ENCODE measurements around the gene CORO2B.

The CORO2B gene

DNA sequence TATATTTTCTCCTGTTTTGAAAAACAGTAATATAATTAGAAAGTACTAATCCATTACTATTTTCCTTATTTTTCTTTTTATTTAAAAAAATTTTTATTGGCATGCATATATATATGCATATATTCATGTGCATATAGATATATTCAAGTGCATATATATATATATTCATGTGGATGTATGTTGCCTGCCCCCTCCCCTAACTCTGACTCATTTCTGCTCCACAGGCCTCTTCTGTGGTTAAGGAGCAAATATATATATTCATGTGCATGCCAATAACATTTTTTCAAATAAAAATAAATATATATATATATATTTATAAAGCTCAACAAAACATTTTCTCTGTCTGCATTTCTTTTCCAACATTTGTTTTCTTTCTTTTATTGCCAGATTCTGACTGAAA lies 13.6 kb upstream of the CORO2B start:
- DNase-seq (ENCODE audit: low read depth, low spot score), result no peak
- Histone ChIP-seq H3K4me3 (no peak overlapping the region), H3K9me3 (ENCODE audit: low read depth, low read length) (no peaks in the 10 kb centered on the region), H3K9ac (ENCODE audit: insufficient read length) (no peak overlapping the region), H3K36me3 (ENCODE audit: insufficient read depth, low read length) (no peaks in the 10 kb centered on the region), H3K27ac (peak overlapping the region; percentile 65; the same call in 1 of the 2 replicates)
- TF ChIP-seq EZH2 (IDR thresholded peaks at IDR 0.05) (no peak), FOXP2 (optimal IDR thresholded peaks at IDR 0.05; ENCODE audit: control extremely low read depth, extremely low read length, insufficient read depth) (no peak), POLR2AphosphoS5 (IDR thresholded peaks at IDR 0.05; ENCODE audit: borderline replicate concordance, low read depth, low read length) (no peak)

DNA sequence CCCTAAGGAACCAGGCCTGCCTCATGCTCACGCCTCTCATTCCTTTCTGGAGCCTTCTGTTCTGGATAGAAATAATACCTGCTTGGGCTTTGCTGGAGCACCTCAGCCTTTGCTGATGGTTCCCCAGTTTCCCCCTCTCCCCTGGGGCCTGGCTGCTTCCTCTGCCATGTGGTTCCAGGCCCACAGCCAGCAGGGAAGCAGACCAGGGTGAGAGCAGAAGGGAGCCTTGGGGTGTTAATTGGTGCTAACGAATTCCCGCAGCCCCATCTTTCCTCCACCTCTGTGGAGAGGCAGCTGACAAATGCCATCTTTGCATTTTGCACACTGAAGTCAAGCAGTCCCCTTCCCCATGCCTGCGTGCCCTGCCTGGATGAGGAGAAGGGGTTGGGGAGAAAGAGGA lies 13.1 kb upstream of the CORO2B start:
- Histone ChIP-seq H3K9me3 (ENCODE audit: low read depth, low read length) (no peaks in the 10 kb centered on the region), H3K36me3 (ENCODE audit: insufficient read depth, low read length) (no peaks in the 10 kb centered on the region), H3K27ac (no peak overlapping the region), H3K9ac (ENCODE audit: insufficient read length) (no peak overlapping the region), H3K4me3 (no peak overlapping the region)
- TF ChIP-seq FOXP2 (optimal IDR thresholded peaks at IDR 0.05; ENCODE audit: control extremely low read depth, extremely low read length, insufficient read depth) (no peak), POLR2AphosphoS5 (IDR thresholded peaks at IDR 0.05; ENCODE audit: borderline replicate concordance, low read depth, low read length) (no peak), EZH2 (IDR thresholded peaks at IDR 0.05) (no peak)
- no peak for DNase-seq (ENCODE audit: low read depth, low spot score)

DNA sequence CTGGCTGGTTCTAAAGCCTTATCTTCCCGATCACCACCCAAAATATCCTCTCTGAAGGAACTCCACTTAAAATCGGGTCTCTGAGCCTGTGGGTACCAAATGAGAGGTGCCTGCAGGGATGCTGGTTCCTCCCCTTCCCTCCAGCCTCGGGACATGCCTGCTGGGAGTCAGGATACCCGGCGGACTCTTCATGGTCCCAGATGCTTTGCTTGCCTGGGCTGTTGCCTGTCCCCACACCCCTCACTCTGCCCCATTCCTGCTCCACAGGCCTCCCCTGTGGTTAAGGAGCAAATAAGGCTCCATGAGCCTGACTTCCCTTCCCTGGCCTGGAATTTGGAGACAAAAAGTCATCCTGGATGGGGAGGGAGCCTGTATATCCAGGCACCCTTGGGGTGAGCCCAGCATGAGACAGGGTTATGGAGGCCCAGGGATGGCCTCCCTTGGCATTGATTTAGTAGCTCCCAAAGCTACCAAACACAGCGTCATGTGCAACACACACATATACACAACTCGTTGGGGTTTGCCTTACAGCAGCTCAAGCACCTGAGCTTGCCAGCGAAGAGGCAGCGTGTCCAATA lies 12.3 kb upstream of the CORO2B start:
- TF ChIP-seq FOXP2 (optimal IDR thresholded peaks at IDR 0.05; ENCODE audit: control extremely low read depth, extremely low read length, insufficient read depth) (no peak), POLR2AphosphoS5 (IDR thresholded peaks at IDR 0.05; ENCODE audit: borderline replicate concordance, low read depth, low read length) (no peak), EZH2 (IDR thresholded peaks at IDR 0.05) (no peak)
- DNase-seq (ENCODE audit: low read depth, low spot score), result no peak
- no peak overlapping the region for H3K27ac ChIP-seq
- no peaks in the 10 kb centered on the region for H3K36me3 ChIP-seq (ENCODE audit: insufficient read depth, low read length)
- H3K9ac ChIP-seq (ENCODE audit: insufficient read length), result no peak overlapping the region
- no peak overlapping the region for H3K4me3 ChIP-seq
- no peaks in the 10 kb centered on the region for H3K9me3 ChIP-seq (ENCODE audit: low read depth, low read length)

DNA sequence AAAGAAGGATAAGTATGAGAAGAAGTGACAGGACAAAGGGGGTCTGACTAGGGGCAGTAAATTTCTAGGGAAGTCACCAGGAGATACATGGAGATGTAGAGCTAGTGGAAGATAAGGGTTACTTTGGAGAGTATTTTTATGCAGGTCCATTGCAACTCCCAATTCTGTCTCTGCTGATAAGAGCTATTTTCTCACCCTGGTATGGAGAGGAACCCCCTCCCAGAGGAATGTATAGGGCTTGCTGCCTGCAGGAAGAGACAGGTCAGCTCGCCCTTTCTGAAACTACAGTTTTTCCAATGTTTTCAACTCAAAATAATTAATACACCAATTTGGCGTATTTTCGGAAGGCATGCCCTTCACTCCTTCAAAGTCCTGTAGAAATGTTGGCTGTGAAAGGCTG lies 11.4 kb upstream of the CORO2B start:
- no peak overlapping the region for H3K4me3 ChIP-seq
- no peak for TF ChIP-seq FOXP2 (optimal IDR thresholded peaks at IDR 0.05; ENCODE audit: control extremely low read depth, extremely low read length, insufficient read depth)
- TF ChIP-seq POLR2AphosphoS5 (IDR thresholded peaks at IDR 0.05; ENCODE audit: borderline replicate concordance, low read depth, low read length), result no peak
- TF ChIP-seq EZH2 (IDR thresholded peaks at IDR 0.05), result no peak
- no peak overlapping the region for H3K27ac ChIP-seq
- no peak for DNase-seq (ENCODE audit: low read depth, low spot score)
- no peak overlapping the region for H3K9ac ChIP-seq (ENCODE audit: insufficient read length)
- H3K9me3 ChIP-seq (ENCODE audit: low read depth, low read length), result no peaks in the 10 kb centered on the region
- H3K36me3 ChIP-seq (ENCODE audit: insufficient read depth, low read length), result no peaks in the 10 kb centered on the region

DNA sequence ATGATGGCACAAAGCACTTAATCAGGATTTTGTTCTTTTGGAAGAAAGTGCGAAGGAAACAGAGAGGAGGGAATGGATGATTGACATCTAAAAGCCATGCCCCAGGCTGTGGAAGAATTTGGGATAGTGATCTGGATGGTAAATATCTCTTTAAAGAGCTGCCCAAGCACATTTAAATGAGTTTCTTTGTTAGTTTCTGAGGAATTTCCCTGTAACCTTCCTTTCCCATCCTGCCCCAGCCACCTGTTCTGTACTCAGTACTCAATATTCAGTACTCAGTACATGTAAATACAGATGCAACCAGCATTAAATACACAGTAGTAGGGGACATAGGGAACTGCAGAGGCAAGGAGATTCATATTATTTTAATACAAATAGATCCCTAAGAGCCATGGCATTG lies 7.8 kb upstream of the CORO2B start:
- no peak overlapping the region for H3K4me3 ChIP-seq
- no peaks in the 10 kb centered on the region for H3K36me3 ChIP-seq (ENCODE audit: insufficient read depth, low read length)
- no peak overlapping the region for H3K9ac ChIP-seq (ENCODE audit: insufficient read length)
- no peak overlapping the region for H3K27ac ChIP-seq
- H3K9me3 ChIP-seq (ENCODE audit: low read depth, low read length), result no peaks in the 10 kb centered on the region
- TF ChIP-seq EZH2 (IDR thresholded peaks at IDR 0.05), result no peak
- no peak for TF ChIP-seq POLR2AphosphoS5 (IDR thresholded peaks at IDR 0.05; ENCODE audit: borderline replicate concordance, low read depth, low read length)
- no peak for TF ChIP-seq FOXP2 (optimal IDR thresholded peaks at IDR 0.05; ENCODE audit: control extremely low read depth, extremely low read length, insufficient read depth)
- DNase-seq (ENCODE audit: low read depth, low spot score), result no peak

DNA sequence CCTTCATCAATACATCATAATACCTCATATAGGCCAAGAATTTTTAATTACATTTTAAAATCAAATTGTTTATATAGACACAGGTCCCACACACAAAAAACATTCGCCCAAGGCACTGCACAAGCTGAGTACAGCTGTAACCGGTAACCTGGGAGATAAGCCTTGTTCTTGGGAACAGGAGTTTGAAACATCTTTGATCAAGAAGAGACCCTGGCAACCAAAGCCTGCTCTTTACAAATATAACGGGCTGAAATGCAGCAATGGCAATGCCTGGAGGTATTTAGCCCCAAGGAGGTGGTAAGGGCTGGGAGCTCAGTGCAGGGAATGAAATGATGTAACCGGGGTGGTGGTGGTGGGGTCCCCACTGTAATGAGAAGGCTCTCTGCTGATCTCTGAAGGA lies 7.2 kb upstream of the CORO2B start:
- no peak overlapping the region for H3K4me3 ChIP-seq
- no peaks in the 10 kb centered on the region for H3K36me3 ChIP-seq (ENCODE audit: insufficient read depth, low read length)
- TF ChIP-seq FOXP2 (optimal IDR thresholded peaks at IDR 0.05; ENCODE audit: control extremely low read depth, extremely low read length, insufficient read depth) (no peak), POLR2AphosphoS5 (IDR thresholded peaks at IDR 0.05; ENCODE audit: borderline replicate concordance, low read depth, low read length) (no peak), EZH2 (IDR thresholded peaks at IDR 0.05) (no peak)
- no peaks in the 10 kb centered on the region for H3K9me3 ChIP-seq (ENCODE audit: low read depth, low read length)
- no peak overlapping the region for H3K9ac ChIP-seq (ENCODE audit: insufficient read length)
- no peak overlapping the region for H3K27ac ChIP-seq
- no peak for DNase-seq (ENCODE audit: low read depth, low spot score)

DNA sequence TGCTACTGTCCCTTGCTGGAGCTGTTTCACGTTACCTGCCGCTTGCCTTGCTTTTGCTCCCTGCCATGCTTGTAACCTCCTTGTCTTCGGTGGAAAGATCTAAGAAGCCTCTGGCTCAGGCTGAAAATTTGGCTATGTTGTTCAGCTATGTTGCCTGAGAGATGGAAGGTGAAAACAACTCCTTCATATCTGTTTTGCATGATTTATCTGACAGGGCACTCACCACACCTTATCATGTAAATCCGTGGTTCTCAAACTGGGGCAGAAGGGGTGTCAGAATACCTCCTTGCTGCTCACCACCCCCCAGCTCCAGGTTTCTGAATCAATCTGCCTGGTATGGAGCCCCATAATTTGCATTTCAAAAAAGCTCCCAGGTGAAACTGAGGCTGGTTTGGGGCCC lies 6.5 kb upstream of the CORO2B start:
- no peaks in the 10 kb centered on the region for H3K9me3 ChIP-seq (ENCODE audit: low read depth, low read length)
- TF ChIP-seq POLR2AphosphoS5 (IDR thresholded peaks at IDR 0.05; ENCODE audit: borderline replicate concordance, low read depth, low read length) (no peak), FOXP2 (optimal IDR thresholded peaks at IDR 0.05; ENCODE audit: control extremely low read depth, extremely low read length, insufficient read depth) (no peak), EZH2 (IDR thresholded peaks at IDR 0.05) (no peak)
- H3K4me3 ChIP-seq, result no peak overlapping the region
- H3K9ac ChIP-seq (ENCODE audit: insufficient read length), result no peak overlapping the region
- DNase-seq (ENCODE audit: low read depth, low spot score), result no peak
- no peak overlapping the region for H3K27ac ChIP-seq
- H3K36me3 ChIP-seq (ENCODE audit: insufficient read depth, low read length), result no peaks in the 10 kb centered on the region

DNA sequence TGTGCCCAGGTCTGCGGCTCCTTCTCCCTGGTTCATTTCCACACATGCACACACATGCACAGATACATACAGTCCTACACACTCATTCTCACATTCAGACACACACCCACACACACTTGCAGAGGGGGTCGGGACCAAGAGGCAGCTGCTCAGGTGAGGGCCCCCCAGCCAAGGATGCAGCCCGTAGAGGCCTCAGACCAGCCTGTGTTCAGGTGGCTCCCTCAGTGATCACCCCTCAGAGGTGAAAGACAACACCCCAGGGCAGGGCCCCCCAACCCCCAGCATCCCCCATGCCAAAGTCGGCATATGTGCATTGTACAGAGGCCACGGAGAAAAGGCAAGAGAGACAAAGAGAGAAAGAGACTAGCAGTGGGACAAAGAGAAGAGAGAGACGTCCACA lies 5.9 kb upstream of the CORO2B start:
- H3K4me3 ChIP-seq, result no peak overlapping the region
- H3K9me3 ChIP-seq (ENCODE audit: low read depth, low read length), result no peaks in the 10 kb centered on the region
- DNase-seq (ENCODE audit: low read depth, low spot score), result no peak
- H3K36me3 ChIP-seq (ENCODE audit: insufficient read depth, low read length), result no peaks in the 10 kb centered on the region
- H3K9ac ChIP-seq (ENCODE audit: insufficient read length), result no peak overlapping the region
- no peak overlapping the region for H3K27ac ChIP-seq
- TF ChIP-seq FOXP2 (optimal IDR thresholded peaks at IDR 0.05; ENCODE audit: control extremely low read depth, extremely low read length, insufficient read depth) (no peak), POLR2AphosphoS5 (IDR thresholded peaks at IDR 0.05; ENCODE audit: borderline replicate concordance, low read depth, low read length) (no peak), EZH2 (IDR thresholded peaks at IDR 0.05) (no peak)

DNA sequence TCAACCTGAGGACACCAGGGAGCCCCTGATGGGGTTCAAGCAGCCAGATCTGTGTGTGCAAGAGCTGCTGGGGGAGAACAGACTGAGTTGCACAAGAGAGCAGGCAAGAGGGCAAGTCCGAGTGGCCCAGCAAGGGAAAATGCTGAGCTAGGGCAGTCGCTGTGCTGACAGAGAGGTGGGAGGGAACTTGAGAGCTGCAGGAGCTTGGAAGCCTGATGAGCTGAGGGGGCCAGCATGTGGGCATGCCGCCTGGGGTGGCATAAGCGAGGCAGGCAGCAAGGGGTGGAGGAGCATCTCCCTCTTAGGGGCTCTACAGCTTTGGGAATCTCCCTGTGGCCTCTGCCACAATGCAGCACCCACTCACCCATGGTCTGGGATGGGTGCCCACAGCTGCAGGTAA lies 4.7 kb upstream of the CORO2B start:
- Histone ChIP-seq H3K27ac (no peak overlapping the region), H3K9me3 (ENCODE audit: low read depth, low read length) (no peaks in the 10 kb centered on the region), H3K4me3 (no peak overlapping the region), H3K9ac (ENCODE audit: insufficient read length) (no peak overlapping the region), H3K36me3 (ENCODE audit: insufficient read depth, low read length) (no peaks in the 10 kb centered on the region)
- no peak for DNase-seq (ENCODE audit: low read depth, low spot score)
- no peak for TF ChIP-seq FOXP2 (optimal IDR thresholded peaks at IDR 0.05; ENCODE audit: control extremely low read depth, extremely low read length, insufficient read depth)
- TF ChIP-seq POLR2AphosphoS5 (IDR thresholded peaks at IDR 0.05; ENCODE audit: borderline replicate concordance, low read depth, low read length), result no peak
- TF ChIP-seq EZH2 (IDR thresholded peaks at IDR 0.05), result no peak

All from SK-N-MC (cell line).